Esophagus muscularis mucosa (tissue), 4 donors: ENCODE data around the gene RNU11.
"Not testable (repeated sequence)": the region's sequence is repeated elsewhere in the genome, so short reads cannot be mapped to it uniquely, and the experiment has no call there.

ENCODE experiments used
- CTCF ChIP-seq, 3 experiments: fragments of 200-600 bp in 2 of 3; fragments of 450-650 bp in 1 of 3; sonication (generic) in 2 of 3; IDR thresholded peaks; one replicate each; pipeline ENCODE4 v1.5.1; 2017 to 2019; ENCODE audit warnings: antibody characterized with exemption in 3 of 3, mild to moderate bottlenecking in 2 of 3, moderate library complexity in 1 of 3
- EP300 ChIP-seq: sonication (generic); formaldehyde crosslinking; IDR thresholded peaks from one replicate; pipeline ENCODE4 v1.6.1; 2017; ENCODE audit warnings: antibody characterized with exemption
- POLR2A ChIP-seq: fragments of 450-650 bp; IDR thresholded peaks from one replicate; pipeline ENCODE4 v1.6.1; 2017; ENCODE audit warnings: antibody characterized with exemption, moderate library complexity, mild to moderate bottlenecking, low read depth

- not testable (repeated sequence) for TF ChIP-seq POLR2A; CTCF (IDR thresholded peaks at IDR 0.05); EP300
Observed at GRCh38 chr1:28653870-28654269, 5.5 kb downstream of the RNU11 start.
